ENCODE measurements around the gene MTF1.

GRCh38 chr1:37764414-37764825 is 95.0 kb downstream of the MTF1 start:
- TF ChIP-seq EZH2 (IDR thresholded peaks at IDR 0.05; ENCODE audit: insufficient read depth, poor library complexity, severe bottlenecking) (no peak), EZH2phosphoT487 (IDR thresholded peaks at IDR 0.05; ENCODE audit: insufficient read depth, low read depth) (no peak)

All from GM23248 (cell line).